GM18870 (cell line): ENCODE results near the gene INKA1.
"Not testable (repeated sequence)": the region's sequence is repeated elsewhere in the genome, so short reads cannot be mapped to it uniquely, and the experiment has no call there.

ENCODE experiments used
- ATAC-seq: cut with Tn5 transposase; IDR thresholded peaks from one replicate; pipeline ENCODE4 v1.9.1; 2021; ENCODE audit warnings: moderate library complexity; ENCODE audit not compliant: unreplicated experiment

The INKA1 gene

GRCh38 chr3:49802719-49803464 is at the start of gene INKA1:
TSS of gene INKA1 (plus strand) at chr3:49803261. CDS start at chr3:49803393, 132 bp downstream.
- peak; percentile 37 for ATAC-seq

- no peak for ATAC-seq
Observed at GRCh38 chr3:49754536-49754935, 48.5 kb upstream of the INKA1 start.

GRCh38 chr3:49756036-49756435 is 47.0 kb upstream of the INKA1 start:
- ATAC-seq = no peak

DNA sequence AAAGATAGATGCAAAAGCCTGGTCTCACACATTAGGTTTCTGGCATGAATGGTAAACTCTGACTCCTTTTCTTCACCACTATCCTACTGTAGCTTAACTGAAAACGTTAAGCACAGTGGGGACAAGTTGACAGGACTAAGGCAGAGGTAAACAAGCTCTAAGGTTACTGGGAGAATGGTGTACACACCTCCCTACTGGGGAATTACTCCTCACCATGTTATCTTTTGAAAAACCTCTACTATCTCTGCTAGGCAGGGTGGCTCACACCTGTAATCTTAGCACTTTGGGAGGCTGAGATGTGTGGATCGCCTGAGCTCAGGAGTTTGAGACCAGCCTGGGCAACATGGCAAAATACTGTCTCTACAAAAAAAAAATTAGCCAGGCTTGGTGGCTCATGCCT is 45.9 kb upstream of the INKA1 start:
- ATAC-seq = no peak

DNA sequence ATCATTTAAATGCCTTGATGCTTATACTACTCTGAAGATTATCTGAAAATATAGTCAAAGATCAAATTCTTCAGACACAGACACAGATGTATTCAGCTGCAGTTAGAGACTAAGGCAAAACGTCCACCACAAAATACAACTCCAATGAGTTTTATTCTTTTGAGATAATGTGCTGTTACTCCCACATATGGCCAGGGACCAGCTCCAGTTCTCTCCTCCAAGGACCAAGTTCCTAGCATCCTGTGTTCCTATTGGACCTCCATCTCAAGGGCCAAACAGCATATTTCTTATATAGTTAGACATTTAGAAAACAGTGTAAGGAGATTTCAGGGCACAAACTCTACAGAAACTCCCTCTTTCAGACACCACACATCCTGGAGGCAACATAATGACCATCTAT is 43.8 kb upstream of the INKA1 start:
- no peak for ATAC-seq

DNA sequence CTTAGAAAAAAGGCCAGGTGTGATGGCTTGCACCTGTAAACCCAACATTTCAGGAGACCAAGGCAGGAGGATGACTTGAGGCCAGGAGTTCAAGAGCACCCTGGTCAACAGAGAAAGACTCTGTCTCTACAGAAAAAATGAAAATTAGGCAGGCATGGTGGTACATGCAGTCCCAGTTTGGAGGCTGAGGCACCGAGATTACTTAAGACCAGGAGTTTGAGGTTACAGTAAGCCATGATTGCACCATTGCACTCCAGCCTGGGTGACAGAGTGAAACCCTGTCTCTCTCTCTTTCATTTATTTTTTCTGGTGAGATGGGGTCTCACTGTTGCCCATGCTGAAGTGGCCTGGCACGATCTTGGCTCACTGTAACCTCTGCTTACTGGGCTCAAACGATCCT is 41.4 kb upstream of the INKA1 start:
- ATAC-seq = no peak

GRCh38 chr3:49763981-49764380 is 39.1 kb upstream of the INKA1 start:
- ATAC-seq = no peak

- ATAC-seq = no peak
Observed at GRCh38 chr3:49769286-49769915, 33.7 kb upstream of the INKA1 start.

DNA sequence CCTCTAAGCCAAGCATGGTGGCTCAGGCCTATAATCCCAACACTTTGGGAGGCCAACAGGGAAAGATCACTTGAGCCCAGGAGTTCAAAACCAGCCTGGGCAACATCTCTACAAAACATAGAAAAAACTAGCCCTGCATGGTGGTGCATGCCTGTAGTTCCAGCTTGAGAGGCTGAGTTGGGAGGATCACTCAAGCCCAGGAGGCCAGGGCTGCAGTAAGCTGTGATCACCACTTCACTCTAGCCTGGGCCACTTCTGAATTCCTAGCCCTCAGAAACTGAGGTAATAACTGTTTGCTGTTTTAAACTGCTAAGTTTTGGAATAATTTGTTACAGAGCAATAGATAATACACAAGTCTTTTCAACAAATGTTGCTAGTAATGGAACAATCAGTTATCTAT is 33.1 kb upstream of the INKA1 start:
- ATAC-seq = no peak

GRCh38 chr3:49771340-49771938 is 31.6 kb upstream of the INKA1 start:
- no peak for ATAC-seq

- ATAC-seq = no peak
Observed at GRCh38 chr3:49772703-49773102, 30.4 kb upstream of the INKA1 start.

DNA sequence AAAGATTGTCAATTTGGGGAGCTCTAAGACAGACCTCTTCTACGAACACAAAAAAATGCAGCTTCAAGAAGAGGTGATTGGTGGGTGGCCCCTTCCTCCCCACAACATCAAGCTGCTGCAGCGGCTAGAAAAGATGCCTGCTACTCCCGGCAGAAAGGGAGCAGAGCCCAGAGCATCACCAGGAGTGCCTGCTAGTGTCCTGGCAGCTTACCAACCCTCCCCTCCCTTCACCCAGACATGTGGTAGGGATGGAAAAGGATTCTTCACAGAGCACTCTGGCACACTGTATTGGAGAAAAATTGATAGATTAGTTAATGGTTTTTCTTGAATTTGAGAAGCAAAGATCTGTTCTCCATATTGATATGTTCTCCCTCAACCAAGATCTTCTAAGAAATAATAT is 27.5 kb upstream of the INKA1 start:
- no peak for ATAC-seq

- not testable (repeated sequence) for ATAC-seq
Observed at GRCh38 chr3:49776101-49776500, 27.0 kb upstream of the INKA1 start.

DNA sequence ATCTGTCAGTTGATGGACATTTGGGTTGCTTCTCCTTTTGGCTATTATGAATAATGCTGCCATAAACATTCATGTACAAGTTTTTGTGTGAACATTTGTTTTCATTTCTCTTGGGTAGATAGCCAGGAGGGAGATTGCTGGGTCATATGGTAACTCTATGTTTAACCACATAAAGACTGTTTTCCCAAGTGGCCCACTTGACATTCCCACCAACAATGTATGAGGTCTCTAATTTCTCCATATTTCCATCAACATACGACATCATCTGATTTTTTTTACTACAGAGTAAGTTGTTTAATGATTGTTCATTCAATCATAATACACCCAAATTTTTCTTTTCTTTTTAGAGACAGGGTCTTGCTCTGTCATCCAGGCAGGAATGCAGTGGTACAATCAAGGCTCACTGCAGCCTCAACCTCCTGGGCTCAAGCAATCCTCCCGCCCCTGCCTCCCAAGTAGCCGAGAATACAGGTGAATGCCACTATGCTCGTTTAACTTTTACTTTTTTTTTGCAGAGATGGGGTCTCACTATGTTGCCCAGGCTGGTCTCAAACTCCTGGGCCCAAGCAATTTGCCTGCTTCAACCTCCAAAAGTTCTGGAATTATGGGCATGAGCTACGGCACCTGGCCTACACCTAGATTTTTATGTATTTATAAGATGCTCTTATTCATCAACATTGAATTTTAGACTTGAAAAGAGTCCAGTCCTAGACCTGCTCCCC is 23.5 kb upstream of the INKA1 start:
- no peak for ATAC-seq

GRCh38 chr3:49780080-49780974 is 22.7 kb upstream of the INKA1 start:
- ATAC-seq = no peak

DNA sequence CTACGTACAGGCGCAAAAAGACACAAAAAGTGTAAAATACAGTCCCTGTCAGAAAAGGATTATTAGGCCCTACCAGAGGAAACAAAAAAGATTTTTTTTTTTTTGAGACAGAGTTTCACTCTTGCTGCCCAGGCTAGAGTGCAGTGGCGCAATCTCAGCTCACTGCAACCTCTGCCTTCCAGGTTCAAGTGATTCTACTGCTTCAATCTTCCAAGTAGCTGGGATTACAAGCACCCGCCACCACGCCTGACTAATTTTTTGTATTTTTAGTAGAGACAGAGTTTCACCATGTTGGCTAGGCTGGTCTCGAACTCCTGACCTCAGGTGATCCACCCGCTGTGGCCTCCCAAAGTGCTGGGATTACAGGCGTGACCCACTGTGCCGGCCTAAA is 22.1 kb upstream of the INKA1 start:
- ATAC-seq = not testable (repeated sequence)

DNA sequence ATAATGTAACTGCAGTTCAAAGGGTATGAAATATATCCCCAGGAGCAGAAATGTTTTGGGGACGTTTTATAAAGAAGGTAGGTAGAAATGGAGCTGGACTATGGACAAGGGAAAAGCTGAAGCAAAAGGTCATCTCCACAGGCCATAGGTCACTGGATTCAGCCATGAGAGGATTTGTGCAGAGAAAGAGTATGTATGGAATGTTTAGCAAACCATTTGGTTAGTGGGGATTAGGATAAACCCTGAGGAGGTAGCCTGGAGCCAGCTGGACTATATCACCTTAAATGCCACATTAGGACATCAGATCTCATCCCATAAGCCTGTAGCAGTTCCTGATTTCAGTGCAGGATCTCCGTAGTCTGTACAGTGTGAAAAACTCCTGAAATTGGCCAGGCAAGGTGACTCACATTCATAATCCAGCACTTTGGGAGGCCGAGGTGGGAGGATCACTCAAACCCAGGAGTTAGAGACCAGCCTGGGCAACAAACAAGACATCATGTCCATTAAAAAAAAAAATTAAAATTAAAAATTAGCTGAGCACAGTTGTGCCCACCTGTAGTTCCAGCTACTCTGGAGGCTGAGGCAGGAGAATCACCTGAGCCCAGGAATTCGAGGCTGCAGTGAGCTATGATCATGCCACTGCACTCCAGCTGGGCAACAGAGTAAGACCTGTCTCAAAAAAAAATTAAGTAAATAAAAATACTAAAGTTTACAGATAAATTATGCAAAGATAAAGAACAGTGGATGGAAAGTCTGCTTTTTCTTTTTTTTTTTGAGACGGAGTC is 21.5 kb upstream of the INKA1 start:
- no peak for ATAC-seq

GRCh38 chr3:49782277-49782676 is 20.8 kb upstream of the INKA1 start:
- ATAC-seq = not testable (repeated sequence)

GRCh38 chr3:49785565-49786356 is 17.3 kb upstream of the INKA1 start:
- ATAC-seq = peak; percentile 29
